HL-60/S4 treated with retinoic acid at 250 ng/mL for 4 days and 3 days (cell line): ENCODE results near the gene CLDN34.

Experiments used
- in situ Hi-C: fragments of 300-500 bp; cut with MboI; formaldehyde crosslinking; loops from 2 replicates; pipeline ENCODE4 v1.7.0; 2022; ENCODE audit warnings: low sequenced_read_pairs

Gene CLDN34

GRCh38 chrX:10015355-10015722 is 48.2 kb downstream of the CLDN34 start:
- in situ Hi-C loops = no loop called here

- in situ Hi-C loops = no loop called here
Measured at GRCh38 chrX:10015723-10016518, 48.8 kb downstream of the CLDN34 start.

DNA sequence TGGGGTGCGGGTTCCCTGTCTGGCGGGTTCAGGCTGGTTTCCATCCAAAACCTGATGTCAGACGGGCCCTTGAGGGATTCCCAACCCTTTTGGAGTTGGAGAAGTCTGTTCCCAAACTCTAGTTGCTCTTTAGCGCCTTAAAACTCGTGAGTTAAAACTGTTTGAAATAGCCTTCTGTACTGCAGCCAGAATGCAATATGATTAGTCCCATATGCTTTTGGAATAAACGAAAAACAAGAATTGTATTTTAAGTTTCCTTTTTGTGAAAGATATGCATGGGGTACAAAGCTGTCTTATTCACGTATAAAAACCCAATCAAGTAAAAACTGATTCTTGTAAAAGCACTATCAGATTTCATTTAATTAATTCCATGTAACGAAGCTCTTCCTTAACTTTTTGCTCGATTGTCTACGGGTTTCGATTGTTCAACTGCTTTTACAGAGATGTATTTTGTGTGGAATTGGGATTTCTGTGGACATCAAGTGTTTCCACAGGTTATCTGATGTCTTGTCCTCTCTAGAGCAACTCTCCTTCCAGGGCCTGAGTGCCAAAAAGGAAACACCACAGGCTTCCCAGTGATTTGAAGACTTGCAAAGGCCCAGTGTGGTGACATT is 49.5 kb downstream of the CLDN34 start:
- in situ Hi-C loops = no loop called here

GRCh38 chrX:10017872-10018271 is 50.7 kb downstream of the CLDN34 start:
- in situ Hi-C loops = no loop called here
